Neuronal stem cell (in vitro differentiated cells): ENCODE results near the gene MAPT.
"Not testable (repeated sequence)": the region's sequence is repeated elsewhere in the genome, so short reads cannot be mapped to it uniquely, and the experiment has no call there.

Source experiments
- DNase-seq: peaks from one replicate; pipeline ENCODE4 v3.0.0-alpha.2; 2013; ENCODE audit warnings: low spot score
- H2AFZ ChIP-seq: one replicate; pipeline ENCODE4 v1.6.1; 2013; ENCODE audit warnings: mild to moderate bottlenecking, low read length, inconsistent platforms
- H2AK5ac ChIP-seq: 2 replicates; pipeline ENCODE4 v1.6.1; 2013; ENCODE audit warnings: low read depth, mild to moderate bottlenecking, inconsistent platforms, low read length, moderate library complexity, mixed read lengths
- H2BK120ac ChIP-seq: 2 replicates; pipeline ENCODE4 v1.6.1; 2013; ENCODE audit warnings: low read depth, mild to moderate bottlenecking, inconsistent platforms, low read length, moderate library complexity, mixed read lengths
- H2BK12ac ChIP-seq: one replicate; pipeline ENCODE4 v1.6.1; 2013; ENCODE audit warnings: low read length, inconsistent platforms
- H2BK15ac ChIP-seq: 2 replicates; pipeline ENCODE4 v1.6.1; 2013; ENCODE audit warnings: mild to moderate bottlenecking, low read length, inconsistent platforms, mixed read lengths
- H2BK5ac ChIP-seq: one replicate; pipeline ENCODE4 v1.6.1; 2013; ENCODE audit warnings: inconsistent platforms, mild to moderate bottlenecking, low read length, moderate library complexity
- H3K14ac ChIP-seq: one replicate; pipeline ENCODE4 v1.6.1; 2013; ENCODE audit warnings: low read length, inconsistent platforms
- H3K18ac ChIP-seq: 2 replicates; pipeline ENCODE4 v1.6.1; 2013; ENCODE audit warnings: low read length, inconsistent platforms
- H3K23ac ChIP-seq: 2 replicates; pipeline ENCODE4 v1.6.1; 2013; ENCODE audit warnings: low read depth, mild to moderate bottlenecking, mixed read lengths, low read length, inconsistent platforms; ENCODE audit not compliant: poor library complexity
- H3K27ac ChIP-seq: replicated peaks from 3 replicates; pipeline ENCODE4 v1.5.1; 2013; ENCODE audit warnings: low read length, inconsistent platforms
- H3K27me3 ChIP-seq, 3 experiments: 2 replicates each; pipeline ENCODE4 v1.6.1; 2013; ENCODE audit warnings: low read length in 3 of 3, mild to moderate bottlenecking in 2 of 3, inconsistent platforms in 1 of 3, low read depth in 1 of 3, mixed read lengths in 1 of 3, moderate library complexity in 1 of 3; ENCODE audit not compliant: control insufficient read depth in 3 of 3, insufficient read depth in 3 of 3
- H3K36me3 ChIP-seq, 2 donors: replicated peaks in 1 of 2; 2 replicates each; pipeline ENCODE4 v1.6.1; 2013; ENCODE audit warnings: low read length in 2 of 2; ENCODE audit not compliant: control insufficient read depth in 2 of 2, insufficient read depth in 2 of 2
- H3K4ac ChIP-seq: 2 replicates; pipeline ENCODE4 v1.6.1; 2013; ENCODE audit warnings: inconsistent platforms, mild to moderate bottlenecking, low read length, moderate library complexity
- H3K4me1 ChIP-seq, 2 donors: 1 replicate in 1 of 2; 2 replicates in 1 of 2; pipeline ENCODE4 v1.6.1; 2013; ENCODE audit warnings: low read length in 2 of 2, low read depth in 1 of 2; ENCODE audit not compliant: control insufficient read depth in 2 of 2, insufficient read depth in 1 of 2
- H3K4me2 ChIP-seq: one replicate; pipeline ENCODE4 v1.6.1; 2013; ENCODE audit warnings: mild to moderate bottlenecking, low read length, inconsistent platforms; ENCODE audit not compliant: insufficient read depth, poor library complexity, severe bottlenecking
- H3K4me3 ChIP-seq, 2 donors: 2 replicates each; pipeline ENCODE4 v1.5.1; 2013; ENCODE audit warnings: low read length in 2 of 2, mild to moderate bottlenecking in 2 of 2, inconsistent platforms in 1 of 2, moderate library complexity in 1 of 2
- H3K79me1 ChIP-seq: one replicate; pipeline ENCODE4 v1.6.1; 2013; ENCODE audit warnings: low read depth, mild to moderate bottlenecking, inconsistent platforms, low read length, moderate library complexity
- H3K9ac ChIP-seq: one replicate; pipeline ENCODE4 v1.6.1; 2013; ENCODE audit warnings: mild to moderate bottlenecking, low read depth, low read length, inconsistent platforms; ENCODE audit not compliant: poor library complexity
- H3K9me3 ChIP-seq, 2 donors: replicated peaks in 1 of 2; 2 replicates each; pipeline versions ENCODE3 to v1.6.1; 2013; ENCODE audit warnings: low read length in 2 of 2, mild to moderate bottlenecking in 2 of 2, inconsistent platforms in 1 of 2, low read depth in 1 of 2, mixed read lengths in 1 of 2, moderate library complexity in 1 of 2; ENCODE audit not compliant: control insufficient read depth in 2 of 2, insufficient read depth in 1 of 2
- H4K8ac ChIP-seq: one replicate; pipeline ENCODE4 v1.6.1; 2013; ENCODE audit warnings: low read depth, mild to moderate bottlenecking, inconsistent platforms, low read length, moderate library complexity
- H4K91ac ChIP-seq: one replicate; pipeline ENCODE4 v1.6.1; 2013; ENCODE audit warnings: low read length, low read depth, mild to moderate bottlenecking, inconsistent platforms; ENCODE audit not compliant: poor library complexity
- WGBS, 2 donors: extraction: QIAGEN DNeasy Blood & Tissue Kit; methylation state at CpG; one replicate each; pipeline ENCODE4 v1.1.7; 2013; ENCODE audit warnings: missing lambda C conversion rate in 2 of 2, mixed read lengths in 1 of 2; ENCODE audit not compliant: insufficient read length in 2 of 2, insufficient replicate concordance in 1 of 2; ENCODE audit errors: extremely low coverage in 2 of 2; 5-methylcytosine and 5-hydroxymethylcytosine counted together

The MAPT gene

DNA sequence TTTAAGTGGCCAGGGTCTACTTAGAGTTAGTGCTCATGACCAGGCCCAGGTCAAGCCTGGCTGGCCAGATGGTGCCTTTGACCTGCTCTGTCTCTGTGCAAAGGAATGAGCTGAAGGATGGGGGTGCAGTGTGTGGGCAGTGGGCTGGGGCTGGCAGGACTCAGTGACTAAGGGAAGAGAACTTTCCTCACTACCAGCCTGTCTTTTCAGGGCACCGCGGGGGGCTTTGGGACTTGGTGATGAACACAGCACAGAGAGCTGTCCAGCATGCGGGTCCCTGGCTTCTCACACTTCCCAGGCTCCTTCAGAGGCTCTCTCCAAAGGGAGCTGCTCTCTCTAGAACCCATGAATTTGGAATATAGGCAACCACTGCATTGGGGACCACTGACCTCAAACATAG is 61.7 kb downstream of the MAPT start:
- no CpG with 5 or more reads among the region's 3 CpGs for WGBS, 2 donors

DNA sequence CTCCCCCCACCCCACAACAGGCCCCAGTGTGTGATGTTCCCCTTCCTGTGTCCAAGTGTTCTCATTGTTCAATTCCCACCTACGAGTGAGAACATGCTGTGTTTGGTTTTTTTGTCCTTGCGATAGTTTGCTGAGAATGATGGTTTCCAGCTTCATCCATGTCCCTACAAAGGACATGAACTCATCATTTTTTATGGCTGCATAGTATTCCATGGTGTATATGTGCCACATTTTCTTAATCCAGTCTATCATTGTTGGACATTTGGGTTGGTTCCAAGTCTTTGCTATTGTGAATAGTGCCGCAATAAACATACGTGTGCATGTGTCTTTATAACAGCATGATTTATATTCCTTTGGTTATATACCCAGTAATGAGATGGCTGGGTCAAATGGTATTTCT is 62.4 kb downstream of the MAPT start:
- H3K36me3 ChIP-seq, H3K4me1 ChIP-seq, H3K4ac ChIP-seq, H2BK15ac ChIP-seq, H3K9me3 ChIP-seq, H3K4me2 ChIP-seq, H3K9ac ChIP-seq, H3K18ac ChIP-seq, H4K91ac ChIP-seq, H2BK12ac ChIP-seq, H2AFZ ChIP-seq, H3K4me3 ChIP-seq, H3K27ac ChIP-seq, H3K14ac ChIP-seq, H3K79me1 ChIP-seq, H3K27me3 ChIP-seq, DNase-seq, H3K23ac ChIP-seq, H2BK5ac ChIP-seq, H2BK120ac ChIP-seq, H2AK5ac ChIP-seq, H4K8ac ChIP-seq: not testable (repeated sequence)
- no CpG with 5 or more reads among the region's 4 CpGs for WGBS, 2 donors

More for the DNA sequence above, 61.7 kb downstream of the MAPT start:
- DNase-seq, result no peak
- Histone ChIP-seq H3K18ac (peak overlapping the region; percentile 18), H3K27me3 (peaks cover 0 to 2% (median 0%) of the 10 kb centered on the region in 3 experiments), H2BK12ac (no peak overlapping the region), H3K4me1 (peaks cover 0 to 3% of the 10 kb centered on the region in 2 donors), H4K91ac (no peak overlapping the region), H4K8ac (no peak overlapping the region), H2AFZ (no peak overlapping the region), H3K4me3 (no peak overlapping the region), H3K79me1 (no peaks in the 10 kb centered on the region), H3K9me3 (no peaks in the 10 kb centered on the region), H2BK15ac (no peak overlapping the region), H3K4ac (no peak overlapping the region), H3K4me2 (no peak overlapping the region), H2BK120ac (no peak overlapping the region), H3K14ac (no peak overlapping the region), H3K9ac (no peak overlapping the region), H3K23ac (no peak overlapping the region), H3K36me3 (no peaks in the 10 kb centered on the region), H3K27ac (no peak overlapping the region), H2AK5ac (no peak overlapping the region), H2BK5ac (no peak overlapping the region)

DNA sequence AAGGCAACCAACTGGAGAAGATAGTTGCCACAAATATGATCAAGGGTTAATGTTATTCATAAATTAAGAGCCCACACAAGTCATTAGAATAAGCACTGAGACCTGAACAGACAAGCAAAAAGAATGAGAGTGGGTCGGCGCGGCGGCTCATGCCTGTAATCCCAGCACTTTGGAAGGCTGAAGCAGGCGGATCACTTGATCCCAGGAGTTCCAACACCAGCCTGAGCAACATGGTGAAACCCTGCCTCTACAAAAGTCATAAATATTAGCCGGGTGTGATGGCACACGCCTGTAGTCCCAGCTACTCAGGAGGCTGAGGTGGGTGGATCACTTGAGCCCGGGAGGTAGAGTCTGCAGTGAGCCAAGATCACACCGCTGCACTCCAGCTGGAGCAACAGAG is 64.0 kb downstream of the MAPT start:
- H2BK120ac ChIP-seq, result no peak overlapping the region
- H3K23ac ChIP-seq, result no peak overlapping the region
- no peak overlapping the region for H3K27ac ChIP-seq
- no peak overlapping the region for H2BK5ac ChIP-seq
- peaks cover 0 to 2% (median 0%) of the 10 kb centered on the region in 3 experiments for H3K27me3 ChIP-seq
- no peaks in the 10 kb centered on the region for H3K4me1 ChIP-seq
- H3K79me1 ChIP-seq, result no peaks in the 10 kb centered on the region
- H2AFZ ChIP-seq, result no peak overlapping the region
- H3K4me2 ChIP-seq, result no peak overlapping the region
- no peak for DNase-seq
- H3K4ac ChIP-seq, result no peak overlapping the region
- WGBS, 2 donors, result no CpG with 5 or more reads among the region's 9 CpGs
- no peak overlapping the region for H3K9ac ChIP-seq
- H4K91ac ChIP-seq, result no peak overlapping the region
- no peak overlapping the region for H3K18ac ChIP-seq
- H3K14ac ChIP-seq, result no peak overlapping the region
- no peak overlapping the region for H4K8ac ChIP-seq
- no peak overlapping the region for H3K4me3 ChIP-seq
- no peak overlapping the region for H2AK5ac ChIP-seq
- H2BK12ac ChIP-seq, result no peak overlapping the region
- no peaks in the 10 kb centered on the region for H3K9me3 ChIP-seq
- no peak overlapping the region for H2BK15ac ChIP-seq
- H3K36me3 ChIP-seq, result no peaks in the 10 kb centered on the region

- DNase-seq, result no peak
- no peak overlapping the region for H2BK120ac ChIP-seq
- H3K9me3 ChIP-seq, result no peaks in the 10 kb centered on the region
- no peaks in the 10 kb centered on the region for H3K4me1 ChIP-seq
- H3K4me2 ChIP-seq, result no peak overlapping the region
- WGBS, 2 donors, result no CpG with 5 or more reads among the region's 9 CpGs
- no peak overlapping the region for H4K91ac ChIP-seq
- no peak overlapping the region for H3K18ac ChIP-seq
- H3K9ac ChIP-seq, result no peak overlapping the region
- H3K23ac ChIP-seq, result no peak overlapping the region
- H3K79me1 ChIP-seq, result no peaks in the 10 kb centered on the region
- no peak overlapping the region for H3K4me3 ChIP-seq
- H3K4ac ChIP-seq, result no peak overlapping the region
- no peak overlapping the region for H2BK5ac ChIP-seq
- H2BK15ac ChIP-seq, result no peak overlapping the region
- no peak overlapping the region for H2AFZ ChIP-seq
- H3K36me3 ChIP-seq, result no peaks in the 10 kb centered on the region
- H3K27me3 ChIP-seq, result peaks cover 0 to 2% (median 0%) of the 10 kb centered on the region in 3 experiments
- H4K8ac ChIP-seq, result no peak overlapping the region
- H2AK5ac ChIP-seq, result no peak overlapping the region
- H2BK12ac ChIP-seq, result no peak overlapping the region
- H3K27ac ChIP-seq, result no peak overlapping the region
- no peak overlapping the region for H3K14ac ChIP-seq
These were observed 64.8 kb downstream of the MAPT start for GRCh38 chr17:45958994-45959665.
